NCI-H2081 (cell line): Measurements from ENCODE around the gene TBCK.

Experiments
- DNase-seq, 2 experiments: peaks; one replicate each; lab custom pipeline; 2025; lab: John Stamatoyannopoulos, UW

Gene TBCK

GRCh38 chr4:105991726-105992125, 324.3 kb downstream of the TBCK start:
- no peak for DNase-seq
